Right lobe of liver (tissue), 6 donors: ENCODE measurements around the gene CDKN2B. TPM values are rescaled to one million over a fixed set of nuclear protein-coding genes. Genes with fewer than 3 reads are reported as not detected.

Experiments used
- ATAC-seq, 4 donors: fragments of 200-7000 bp; cut with Tn5 transposase; one replicate each; pipeline ENCODE4 v1.9.1; 2020; ENCODE audit warnings: mild to moderate bottlenecking in 4 of 4, moderate library complexity in 4 of 4
- DNase-seq, 3 donors: peaks; one replicate each; pipeline ENCODE4 v3.0.0-alpha.2; 2020
- H3K27ac ChIP-seq, 3 donors: fragments of 200-600 bp; one replicate each; pipeline ENCODE4 v1.8.0; 2022
- H3K27me3 ChIP-seq, 2 donors: fragments of 200-600 bp; one replicate each; pipeline ENCODE4 v1.8.0; 2022
- H3K36me3 ChIP-seq, 4 donors: fragments of 200-600 bp; sonication (generic) in 1 of 4; one replicate each; pipeline versions ENCODE4 v1.5.1 to v1.8.0; 2017 to 2022; ENCODE audit warnings: control low read depth in 1 of 4
- H3K4me1 ChIP-seq, 4 donors: fragments of 200-600 bp; sonication (generic) in 1 of 4; one replicate each; pipeline versions ENCODE4 v1.5.1 to v1.8.0; 2017 to 2022; ENCODE audit warnings: control low read depth in 1 of 4
- H3K4me3 ChIP-seq, 3 donors: fragments of 200-600 bp; one replicate each; pipeline ENCODE4 v1.8.0; 2022
- H3K9me3 ChIP-seq, 4 donors: fragments of 200-600 bp; sonication (generic) in 1 of 4; one replicate each; pipeline versions ENCODE4 v1.5.1 to v1.8.0; 2017 to 2022; ENCODE audit warnings: control low read depth in 1 of 4
- CTCF ChIP-seq, 4 donors: fragments of 200-600 bp in 3 of 4; fragments of 450-650 bp in 1 of 4; IDR thresholded peaks; one replicate each; pipeline versions ENCODE4 v1.5.1 to v1.8.0; 2016 to 2022; ENCODE audit warnings: antibody characterized with exemption in 4 of 4, mild to moderate bottlenecking in 2 of 4
- POLR2A ChIP-seq: fragments of 450-650 bp; IDR thresholded peaks from one replicate; pipeline ENCODE4 v1.6.1; 2017; ENCODE audit warnings: antibody characterized with exemption, mild to moderate bottlenecking
- WGBS: methylation state at CpG from one replicate; pipeline ENCODE4 v1.1.6; 2018; ENCODE audit warnings: low coverage, low lambda C conversion rate; ENCODE audit not compliant: insufficient coverage; ENCODE audit errors: missing lambda C conversion rate; 5-methylcytosine and 5-hydroxymethylcytosine counted together
- intact Hi-C, 2 donors: fragments of 100-400 bp; cut with DNase I; formaldehyde crosslinking; loops; one replicate each; pipeline versions ENCODE4 v1.11.2 to v1.14.1; 2022
- total RNA-seq, 6 experiments: library from RNA; depleted of rRNA in 2 of 6; stranded (reverse); fragments of >200 nt in 2 of 6; fragmentation: NEBNext Ultra II Directional in 3 of 6; extraction: Animal tissue kit (Norgen Biotek cat#: 25700) in 3 of 6; gene quantifications; one replicate each; pipeline versions ENCODE4 v1.1.0 to v1.2.4, GENCODE V29; 2016 to 2023
- donor health status: DM: no; HTN: yes; CAD: no.
- donor health status: DM: no; HTN: no; CAD: no.
- donor health status: DM: no; HTN: no; CAD: no.
- donor health status: DM: no; HTN: yes; CAD: no.
- donor health status: DM: no; HTN: yes; CAD: no.

The CDKN2B gene
- total RNA-seq, 6 experiments from 2014 or later = 0.64 to 4.2 (median 1.8) TPM

GRCh38 chr9:21993007-21993406 is 16.1 kb downstream of the CDKN2B start:
- peaks cover 0 to 4% (median 0%) of the 10 kb centered on the region in 4 donors for H3K4me1 ChIP-seq
- peaks cover 0 to 11% of the 10 kb centered on the region in 2 donors for H3K27me3 ChIP-seq
- DNase-seq (no peak), ATAC-seq (no peak)
- WGBS = 87% methylated on average over 4 of the region's 4 CpGs
- no peak for TF ChIP-seq POLR2A
- no peak for TF ChIP-seq CTCF (IDR thresholded peaks at IDR 0.05)
- intact Hi-C loops = no loop called here
- H3K9me3 ChIP-seq = no peaks in the 10 kb centered on the region
- no peaks in the 10 kb centered on the region for H3K36me3 ChIP-seq
- no peak overlapping the region for H3K27ac ChIP-seq
- H3K4me3 ChIP-seq = no peak overlapping the region

- Histone ChIP-seq H3K4me3 (no peak overlapping the region), H3K9me3 (no peaks in the 10 kb centered on the region), H3K4me1 (peaks cover 0 to 4% (median 0%) of the 10 kb centered on the region in 4 donors), H3K36me3 (no peaks in the 10 kb centered on the region), H3K27me3 (peaks cover 0 to 15% of the 10 kb centered on the region in 2 donors), H3K27ac (no peak overlapping the region)
- TF ChIP-seq POLR2A (no peak), CTCF (IDR thresholded peaks at IDR 0.05) (no peak)
- no peak for ATAC-seq
- no peak for DNase-seq
- intact Hi-C loops = no loop called here
- 85% methylated on average over 5 of the region's 5 CpGs for WGBS
Observed at GRCh38 chr9:21991072-21991959, 17.8 kb downstream of the CDKN2B start.

GRCh38 chr9:21989440-21990189 is 19.5 kb downstream of the CDKN2B start:
- intact Hi-C loops = no loop called here

More at GRCh38 chr9:21989440-21990189, 19.5 kb downstream of the CDKN2B start:
- Histone ChIP-seq H3K9me3 (no peaks in the 10 kb centered on the region), H3K36me3 (no peaks in the 10 kb centered on the region), H3K4me1 (peaks cover 0 to 4% (median 0%) of the 10 kb centered on the region in 4 donors), H3K4me3 (no peak overlapping the region), H3K27ac (no peak overlapping the region), H3K27me3 (peaks cover 0 to 15% of the 10 kb centered on the region in 2 donors)
- TF ChIP-seq POLR2A = no peak
- TF ChIP-seq CTCF (IDR thresholded peaks at IDR 0.05) = no peak
- ATAC-seq (no peak), DNase-seq (peak in 1 of 3 donors; percentile 37)
- WGBS = 23% methylated on average over 24 of the region's 35 CpGs
